T-helper 1 cell treated with Interleukin-12 subunit alpha and Interleukin-12 subunit beta and Interleukin-4 antibody, amounts not matched to agents 30 ng/mL and 1 ng/mL, for 36 hours (primary cell): ENCODE data around the gene UTP14C. TPM values are rescaled to one million over a fixed set of nuclear protein-coding genes. Genes with fewer than 3 reads are reported as not detected.
"Not testable (repeated sequence)": the region's sequence is repeated elsewhere in the genome, so short reads cannot be mapped to it uniquely, and the experiment has no call there.

Experiments used
- intact Hi-C: fragments of 100-400 bp; cut with micrococcal nuclease; formaldehyde crosslinking; loops from one replicate; pipeline ENCODE4 v1.15.1; 2024
- total RNA-seq: library from RNA; stranded (reverse); gene quantifications from 2 replicates; pipeline ENCODE4 v1.2.3, GENCODE V29; 2022

Gene UTP14C
- total RNA-seq, 1 donor from 2014 or later: 14.4 TPM

GRCh38 chr13:52034616-52035226 lies 10.2 kb downstream of the UTP14C start:
- intact Hi-C loops: no loop called here

GRCh38 chr13:52036037-52036436 lies 11.5 kb downstream of the UTP14C start:
- intact Hi-C loops: no loop called here

GRCh38 chr13:52043675-52044074 lies 19.2 kb downstream of the UTP14C start:
- intact Hi-C loops: no loop called here

DNA sequence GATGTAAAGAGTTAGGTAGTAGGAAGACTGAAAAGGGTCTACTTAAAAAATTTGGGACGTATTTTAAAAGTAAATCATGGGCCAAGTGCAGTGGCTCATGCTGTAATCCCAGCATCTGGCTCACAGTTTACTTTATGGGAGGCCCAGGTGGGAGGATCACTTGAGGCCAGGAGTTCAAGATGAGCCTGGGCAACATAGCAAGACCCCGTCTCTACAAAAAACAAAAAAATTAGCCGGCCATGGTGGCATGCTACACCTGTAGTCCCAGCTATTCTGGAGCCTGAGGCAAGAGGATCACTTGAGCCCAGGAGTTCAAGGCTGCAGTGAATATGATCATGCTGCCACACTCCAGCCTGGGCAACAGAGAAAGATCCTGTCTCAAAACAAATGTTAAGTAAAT lies 23.0 kb downstream of the UTP14C start:
- intact Hi-C loops: no loop called here

DNA sequence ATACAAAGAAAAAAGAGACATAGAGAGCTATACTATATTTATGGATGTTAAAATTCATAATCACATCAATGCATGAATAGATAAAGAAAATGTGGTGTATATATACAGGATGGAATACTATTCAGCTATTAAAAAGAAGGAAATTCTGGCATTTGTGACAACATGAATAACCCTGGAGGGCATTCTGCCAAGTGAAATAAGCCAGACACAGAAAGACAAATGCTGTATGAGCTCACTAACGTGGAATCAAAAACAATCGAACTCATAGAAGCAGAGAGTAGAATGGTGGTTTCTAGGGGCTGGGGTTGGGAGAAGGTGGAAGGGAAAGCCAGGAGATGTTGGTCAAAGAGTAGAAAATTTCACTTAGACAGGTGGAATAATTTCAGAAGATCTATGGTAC lies 24.0 kb downstream of the UTP14C start:
- intact Hi-C loops: no loop called here

- intact Hi-C loops: no loop called here
Observed at GRCh38 chr13:52051400-52051799, 26.9 kb downstream of the UTP14C start.

GRCh38 chr13:52053460-52053859 lies 29.0 kb downstream of the UTP14C start:
- intact Hi-C loops: no loop called here

GRCh38 chr13:52061064-52061463 lies 36.6 kb downstream of the UTP14C start:
- intact Hi-C loops: not testable (repeated sequence)

- intact Hi-C loops: no loop called here
Observed at GRCh38 chr13:52061587-52061986, 37.1 kb downstream of the UTP14C start.

- intact Hi-C loops: no loop called here
Observed at GRCh38 chr13:52067237-52067636, 42.7 kb downstream of the UTP14C start.

- intact Hi-C loops: loop anchor here (1.0 to 2.0 kb wide), 3 partner anchors 56 to 123 kb away; partner anchors contain the start of gene ALG11
Observed at GRCh38 chr13:52070929-52071523, 46.5 kb downstream of the UTP14C start.

Other genes with a start within 250 kb of the UTP14C start
- gene DHRS12, start 220.5 kb upstream of the UTP14C start, total RNA-seq: 5.3 and 5.6 TPM in 2 replicates
- gene TMEM272, start 179.5 kb upstream of the UTP14C start, total RNA-seq: 0.34 TPM in 1 of 2 replicates, not detected in the other
- not detected in 2 replicates for gene CCDC70, start 162.7 kb upstream of the UTP14C start, total RNA-seq
- 0.34 and 1.0 TPM in 2 replicates for gene ATP7B, start 13.2 kb upstream of the UTP14C start, total RNA-seq
- 31.4 and 31.9 TPM in 2 replicates for gene ALG11, start 12.3 kb upstream of the UTP14C start, total RNA-seq
- 0.15 TPM in 1 of 2 replicates, not detected in the other for gene NEK5, start 104.4 kb downstream of the UTP14C start, total RNA-seq
- gene NEK3, start 134.9 kb downstream of the UTP14C start, total RNA-seq: 8.6 and 9.0 TPM in 2 replicates